Measurements from ENCODE around the gene DOCK6. TPM values are rescaled to one million over a fixed set of nuclear protein-coding genes. Genes with fewer than 3 reads are reported as not detected.
"Not testable (repeated sequence)": the region's sequence is repeated elsewhere in the genome, so short reads cannot be mapped to it uniquely, and the experiment has no call there.

The DOCK6 gene
- total RNA-seq, 1 donor from 2014 or later = 35.0 TPM

DNA sequence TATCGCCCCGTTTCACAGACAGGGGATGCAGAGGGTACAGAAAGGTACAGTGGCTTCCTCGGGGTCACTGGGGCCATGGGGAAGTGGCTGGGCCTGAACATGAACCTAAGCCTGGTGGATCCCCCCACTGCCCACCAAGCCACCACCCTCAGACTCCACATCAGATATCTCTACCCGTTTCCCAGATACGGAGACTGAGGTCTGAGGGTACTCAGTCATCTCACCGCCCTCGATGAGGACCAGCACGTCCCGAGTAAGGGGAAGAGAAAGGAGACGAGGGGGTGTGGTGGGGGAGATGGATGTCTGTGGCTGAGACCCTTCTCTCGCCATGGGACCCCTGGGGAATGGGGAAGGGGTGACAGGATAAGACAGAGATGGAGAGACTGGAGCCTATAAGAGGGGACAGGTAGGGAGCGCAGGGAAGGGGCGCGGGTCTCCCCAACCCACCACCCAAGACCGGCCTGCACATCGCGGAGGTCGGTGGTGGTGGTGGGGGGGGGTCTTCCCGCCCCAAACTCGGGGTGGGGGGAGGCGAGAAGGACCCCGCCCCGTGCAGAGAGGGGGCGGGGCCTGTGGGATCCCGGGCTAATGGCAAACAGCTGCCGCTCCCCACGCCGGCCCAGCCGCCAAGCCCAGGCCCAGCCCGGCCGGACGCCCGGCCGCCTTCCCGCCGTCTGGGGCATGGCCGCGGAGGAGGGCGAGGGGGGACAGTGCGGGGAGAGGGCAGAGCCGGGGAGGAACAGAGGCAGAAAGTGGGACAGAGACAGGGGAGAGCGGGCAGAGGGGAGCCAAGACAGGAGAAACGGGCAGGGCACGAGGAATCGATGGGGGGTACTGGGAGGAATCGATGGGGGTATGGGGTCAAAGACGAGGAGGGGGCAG is 65.7 kb downstream of the DOCK6 start:
- no peak for DNase-seq

DNA sequence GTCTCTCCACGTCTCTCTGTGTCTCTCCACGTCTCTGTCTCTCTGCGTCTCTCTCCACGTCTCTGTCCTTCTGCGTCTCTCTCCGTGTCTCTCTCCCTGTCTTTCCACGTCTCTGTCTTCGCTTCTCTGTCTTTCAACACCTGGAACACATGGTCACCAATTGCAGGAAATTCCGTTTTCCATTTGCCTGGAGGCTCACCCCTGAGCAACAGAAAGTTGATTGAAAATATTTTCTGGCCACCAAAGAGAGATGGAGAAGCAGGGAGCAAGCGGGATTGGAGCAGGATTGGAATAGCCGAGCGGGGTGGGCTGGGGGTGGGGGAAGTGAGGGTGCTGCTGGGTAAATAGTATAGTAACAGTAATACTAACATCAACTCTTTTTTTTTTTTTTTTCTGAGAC is 66.6 kb downstream of the DOCK6 start:
- no peak for DNase-seq

DNA sequence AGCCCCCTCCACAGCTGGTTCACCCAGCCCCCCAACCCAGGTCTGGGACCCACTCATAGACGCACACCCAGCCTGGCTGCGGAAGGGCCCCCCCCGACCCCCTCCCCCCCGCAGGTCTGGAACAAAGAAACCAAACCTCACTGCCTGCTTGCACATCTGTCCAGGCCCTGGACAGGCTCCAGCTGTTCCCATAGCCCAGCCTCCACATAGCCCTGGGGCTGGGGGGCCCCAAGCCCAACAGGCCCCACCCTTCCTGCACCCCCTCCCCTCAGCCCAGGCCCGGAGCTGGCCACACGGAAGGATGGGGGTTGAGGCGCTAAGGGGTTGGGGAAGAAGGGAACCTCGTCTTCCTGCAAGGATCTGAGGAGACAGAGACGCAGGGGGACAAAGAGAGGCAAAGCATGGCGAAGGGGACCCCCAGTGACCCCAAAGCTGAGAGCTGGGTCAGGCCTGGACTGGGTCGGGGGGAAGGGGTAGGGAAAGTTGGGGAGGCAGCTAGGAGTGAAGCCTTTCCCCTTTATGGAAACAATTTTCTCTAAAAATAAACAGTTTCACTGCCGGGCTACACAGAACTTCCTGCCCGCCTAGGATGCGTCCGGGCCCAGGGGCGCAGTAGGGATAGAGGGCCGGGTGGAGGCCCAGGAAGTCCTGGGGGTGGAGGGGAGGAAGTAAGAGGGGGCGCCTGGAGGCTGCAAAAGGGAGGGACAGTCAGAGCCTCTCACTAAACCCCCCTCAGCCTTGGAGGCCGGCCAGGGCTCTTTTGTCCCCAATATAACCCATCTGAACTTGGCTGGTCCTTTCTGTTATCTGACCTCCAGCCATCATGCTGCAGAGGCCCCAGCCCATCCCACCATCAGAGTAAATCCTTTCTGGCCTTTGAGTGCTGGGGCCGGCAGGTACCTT is 67.4 kb downstream of the DOCK6 start:
- DNase-seq = no peak

DNA sequence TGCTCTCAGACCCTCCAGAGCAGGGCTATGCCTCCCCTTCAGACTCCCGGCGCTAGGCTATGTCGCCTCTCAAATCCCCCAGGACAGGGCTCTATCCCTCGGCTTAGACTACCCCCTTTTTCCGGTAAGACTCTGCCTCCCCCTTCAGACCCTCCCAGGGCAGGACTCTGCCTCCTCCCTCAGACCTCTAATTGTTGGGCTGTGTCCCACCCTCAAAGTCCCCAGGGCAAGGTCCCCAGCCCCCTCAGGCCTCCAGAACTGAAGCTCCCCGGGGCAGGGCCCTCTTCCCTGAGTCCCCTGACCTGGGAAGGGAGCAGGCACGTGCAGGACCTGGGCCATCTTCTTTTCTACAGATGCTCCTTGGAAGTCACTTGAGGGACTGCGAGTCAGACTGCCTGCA is 68.2 kb downstream of the DOCK6 start:
- DNase-seq = no peak

DNA sequence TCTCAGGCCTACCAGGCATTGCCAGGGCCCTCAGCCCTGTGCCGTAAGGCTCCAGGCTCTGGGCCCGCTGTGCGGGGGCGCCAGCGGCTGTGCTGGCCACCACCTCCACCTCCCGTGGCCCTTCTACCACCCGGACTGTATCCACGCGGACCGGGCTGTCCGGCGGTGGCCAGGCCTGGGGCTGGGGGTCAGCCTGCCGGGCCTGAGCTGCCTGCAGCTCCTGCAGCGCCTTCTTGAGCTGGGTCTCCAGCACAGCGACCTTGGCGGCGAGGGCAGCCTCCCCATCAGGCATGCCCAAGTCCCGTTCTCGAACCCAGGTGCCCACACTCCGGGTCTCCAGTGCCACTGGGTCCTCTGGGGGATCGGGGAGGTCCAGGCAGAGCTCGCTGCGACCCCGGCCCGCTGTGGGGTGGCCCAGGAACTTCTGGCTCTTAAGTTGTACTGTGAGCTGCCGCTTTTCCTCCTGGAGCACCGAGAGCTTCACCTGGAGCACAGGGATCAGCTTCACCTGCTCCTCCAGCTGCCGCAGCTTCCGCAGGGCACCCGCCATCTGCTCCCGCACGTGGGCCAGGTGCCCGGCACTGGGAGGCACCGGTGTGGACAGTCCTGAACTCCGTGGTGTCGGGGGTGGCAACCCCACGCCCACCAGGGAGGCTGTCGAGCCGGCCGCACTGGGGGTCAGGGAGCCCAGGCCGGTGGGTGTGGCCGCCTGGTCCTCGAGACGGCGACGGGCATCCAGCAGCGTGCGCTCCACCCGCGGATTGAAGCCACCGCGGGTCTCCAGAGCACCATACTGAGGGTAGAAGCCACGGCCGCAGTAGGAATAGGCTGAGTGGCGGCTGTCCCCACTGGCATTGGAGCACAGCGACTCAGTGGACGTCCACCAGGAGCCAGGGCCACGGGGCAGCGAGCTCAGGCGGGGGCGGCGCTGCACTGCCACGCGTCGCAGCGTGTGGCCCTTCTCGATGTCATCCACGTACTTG is 69.1 kb downstream of the DOCK6 start:
- DNase-seq = no peak

DNA sequence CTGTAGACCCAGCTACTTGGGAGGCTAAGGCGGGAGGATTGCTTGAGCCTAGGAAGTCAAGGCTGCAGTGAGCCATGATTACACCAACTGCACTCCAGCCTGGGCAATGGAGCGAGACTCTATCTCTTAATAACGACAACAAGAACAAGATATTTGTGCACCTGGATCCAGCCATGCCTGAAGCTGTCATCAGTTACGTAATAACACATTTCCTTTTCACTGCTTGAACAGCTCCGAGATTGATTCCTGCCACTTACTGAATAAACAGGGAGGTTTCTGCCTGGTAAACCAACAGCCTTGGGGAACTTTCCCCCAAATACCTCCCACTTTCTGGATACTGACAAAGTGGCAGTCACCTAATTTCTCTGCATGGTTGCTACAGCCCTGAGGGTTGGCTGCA is 70.4 kb downstream of the DOCK6 start:
- no peak for DNase-seq

DNA sequence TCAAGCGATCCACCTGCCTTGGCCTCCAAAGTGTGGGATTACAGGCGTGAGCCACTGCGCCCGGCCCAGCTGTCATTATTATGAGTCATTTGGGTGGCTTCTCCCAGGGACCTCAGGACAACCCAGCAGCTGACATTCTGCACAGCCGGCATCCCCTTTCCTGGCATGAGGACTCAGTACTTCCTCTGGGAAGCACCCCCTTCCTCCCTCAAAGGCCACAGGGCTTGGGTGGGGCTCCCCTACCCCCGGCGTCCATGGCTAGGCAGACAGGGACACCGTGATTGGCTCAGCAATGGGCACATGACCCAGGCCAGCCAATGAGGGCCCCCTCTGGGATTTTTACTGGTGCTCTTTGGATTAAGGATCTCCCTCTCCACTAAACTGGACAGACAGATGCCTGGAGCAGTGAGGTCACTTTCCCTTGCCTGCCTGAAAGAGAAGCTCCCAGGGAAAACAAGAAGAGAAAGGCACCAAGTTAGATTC is 71.0 kb downstream of the DOCK6 start:
- no peak for DNase-seq

DNA sequence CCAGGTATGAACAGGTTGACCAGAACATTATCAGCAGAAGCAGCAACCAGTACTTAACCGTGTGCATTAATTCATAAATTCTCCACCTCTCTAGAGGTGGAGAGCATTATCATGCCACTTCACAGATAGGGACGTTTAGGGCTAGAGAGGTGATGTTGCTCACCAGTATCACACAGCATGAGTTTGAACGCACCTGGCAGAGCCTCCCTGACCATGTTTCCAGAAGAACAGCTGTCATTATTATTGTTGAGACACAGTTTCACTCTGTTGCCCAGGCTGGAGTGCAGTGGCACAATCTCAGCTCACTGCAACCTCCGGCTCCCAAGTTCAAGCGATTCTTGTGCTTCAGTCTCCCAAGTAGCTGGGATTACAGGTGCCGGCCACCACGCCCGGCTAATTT is 71.8 kb downstream of the DOCK6 start:
- DNase-seq = no peak

DNA sequence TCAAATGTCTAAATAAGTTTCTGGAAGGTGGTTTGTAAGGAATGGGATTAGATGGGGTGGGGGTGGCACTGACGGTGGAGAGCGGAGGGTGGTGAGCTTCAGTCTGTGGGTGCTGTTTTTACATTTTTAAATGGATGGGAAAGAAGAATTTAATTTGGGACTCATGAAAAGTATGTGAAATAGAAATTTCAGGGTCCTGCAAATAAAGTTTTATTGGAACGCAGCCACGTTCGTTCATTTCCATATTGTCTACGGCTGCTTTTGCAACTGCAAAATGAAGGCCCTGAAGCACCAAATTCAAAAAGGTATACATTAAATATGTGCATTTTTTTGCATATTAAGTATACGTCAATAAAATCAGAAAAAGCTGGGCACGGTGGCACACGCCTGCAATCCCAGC is 74.9 kb downstream of the DOCK6 start:
- no peak for DNase-seq

DNA sequence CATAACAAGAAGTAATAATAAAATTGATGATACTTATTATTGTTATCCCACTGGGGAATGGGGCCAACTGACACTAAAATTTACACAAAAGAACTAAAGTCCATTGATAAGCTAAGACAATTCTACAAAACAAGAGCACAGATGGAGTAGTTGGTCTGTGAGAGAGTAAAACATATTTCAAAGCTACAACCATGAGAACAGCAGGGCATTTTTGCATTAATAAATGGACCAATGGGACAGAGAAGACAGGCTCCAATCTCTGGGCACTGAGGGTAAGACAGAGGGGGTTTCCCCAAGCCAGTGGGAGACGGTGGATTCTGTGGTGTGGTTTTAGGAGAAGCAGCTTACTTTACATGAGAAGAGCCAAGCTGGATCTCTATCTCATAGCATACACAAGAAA is 79.3 kb downstream of the DOCK6 start:
- DNase-seq = no peak

DNA sequence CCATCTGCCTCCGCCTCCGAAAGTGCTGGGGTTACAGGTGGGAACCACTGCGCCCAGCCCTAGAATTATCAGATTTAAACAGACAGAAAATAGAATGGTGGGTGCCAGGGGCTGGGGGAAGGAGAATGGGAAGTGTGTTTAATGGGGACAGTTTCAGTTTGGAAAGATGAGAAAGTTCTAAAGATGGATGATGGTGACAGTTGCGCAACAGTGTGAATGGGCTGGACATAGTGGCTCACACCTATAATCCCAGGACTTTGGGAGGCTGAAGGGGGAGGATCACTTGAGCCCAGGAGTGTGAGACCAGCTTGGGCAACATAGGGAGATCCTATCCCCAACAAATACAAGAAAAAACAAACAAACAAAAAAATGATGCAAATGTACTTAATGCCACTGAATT is 80.8 kb downstream of the DOCK6 start:
- no peak for DNase-seq

DNA sequence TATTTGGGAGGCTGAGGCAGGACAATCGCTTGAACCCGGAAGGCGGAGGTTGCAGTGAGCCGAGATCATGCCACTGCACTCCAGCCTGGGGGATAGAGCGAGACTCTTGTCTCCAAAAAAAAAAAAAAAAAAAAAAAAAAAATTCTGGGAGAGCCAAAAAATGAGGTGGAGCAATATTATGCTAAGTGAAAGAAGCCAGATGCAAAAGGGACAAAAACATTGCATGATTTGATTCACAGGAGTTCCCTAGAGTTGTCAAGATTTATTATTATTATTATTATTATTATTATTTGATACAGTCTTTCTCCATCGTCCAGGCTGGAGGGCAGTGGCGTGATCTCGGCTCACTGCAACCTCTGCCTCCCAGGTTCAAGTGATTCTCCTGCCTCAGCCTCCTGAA is 81.3 kb downstream of the DOCK6 start:
- not testable (repeated sequence) for DNase-seq

DNA sequence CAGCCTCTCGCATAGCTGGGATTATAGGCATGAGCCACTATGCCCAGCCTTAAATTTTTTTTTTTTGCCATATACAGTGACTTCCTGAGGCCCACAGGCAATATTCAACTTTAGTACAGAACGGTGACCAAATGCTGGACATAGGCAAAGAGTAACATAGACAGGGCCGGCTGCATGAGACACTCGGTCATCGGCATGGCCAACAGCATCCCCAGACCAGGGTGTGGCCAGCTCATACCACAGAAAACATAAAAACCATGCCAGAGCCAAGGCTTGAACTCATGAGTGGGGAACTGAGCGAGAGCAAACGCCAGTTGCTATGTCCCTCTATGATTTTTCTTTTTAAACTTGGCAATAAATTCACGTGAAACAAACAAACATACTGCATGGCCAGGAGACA is 82.0 kb downstream of the DOCK6 start:
- no peak for DNase-seq

DNA sequence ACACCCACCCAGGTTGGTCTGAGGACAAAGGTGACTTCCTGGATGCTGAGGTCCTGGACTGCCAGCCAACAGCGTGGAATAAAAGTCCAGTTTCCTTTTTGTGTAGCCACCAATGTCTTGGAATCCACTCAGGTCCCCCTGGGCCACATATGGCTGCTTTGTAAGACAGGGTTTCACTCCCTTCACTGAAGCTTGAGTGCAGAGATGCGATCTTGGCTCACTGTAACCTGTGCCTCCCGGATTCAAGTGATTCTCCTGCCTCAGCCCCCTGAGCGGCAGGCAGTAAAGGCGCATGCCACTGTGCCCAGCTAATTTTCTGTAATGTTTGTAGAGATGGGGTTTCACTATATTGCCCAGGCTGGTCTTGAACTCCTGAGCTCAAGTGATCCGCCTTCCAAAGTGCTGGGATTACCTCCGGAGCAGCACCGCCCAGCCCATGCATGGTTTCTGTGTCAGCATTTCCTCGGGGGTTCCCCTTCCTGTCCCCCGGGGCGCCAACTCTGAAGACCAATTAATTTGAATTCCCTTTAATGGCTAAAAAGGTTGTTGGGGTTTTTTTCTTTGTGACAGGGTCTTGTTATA is 82.5 kb downstream of the DOCK6 start:
- no peak for DNase-seq

DNA sequence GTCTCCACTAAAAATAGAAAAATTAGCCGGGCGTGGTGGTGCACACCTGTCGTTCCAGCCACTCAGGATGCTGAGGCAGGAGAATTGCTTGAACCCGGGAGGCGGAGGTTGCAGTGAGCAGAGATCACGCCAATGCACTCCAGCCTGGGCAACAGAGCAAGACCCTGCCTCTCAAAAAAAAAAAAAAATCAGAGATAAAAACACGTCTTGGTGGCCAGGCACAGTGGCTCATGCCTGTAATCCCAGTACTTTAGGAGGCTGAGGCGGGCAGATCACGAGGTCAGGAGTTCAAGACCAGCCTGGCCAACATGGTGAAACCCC is 83.2 kb downstream of the DOCK6 start:
- not testable (repeated sequence) for DNase-seq

DNA sequence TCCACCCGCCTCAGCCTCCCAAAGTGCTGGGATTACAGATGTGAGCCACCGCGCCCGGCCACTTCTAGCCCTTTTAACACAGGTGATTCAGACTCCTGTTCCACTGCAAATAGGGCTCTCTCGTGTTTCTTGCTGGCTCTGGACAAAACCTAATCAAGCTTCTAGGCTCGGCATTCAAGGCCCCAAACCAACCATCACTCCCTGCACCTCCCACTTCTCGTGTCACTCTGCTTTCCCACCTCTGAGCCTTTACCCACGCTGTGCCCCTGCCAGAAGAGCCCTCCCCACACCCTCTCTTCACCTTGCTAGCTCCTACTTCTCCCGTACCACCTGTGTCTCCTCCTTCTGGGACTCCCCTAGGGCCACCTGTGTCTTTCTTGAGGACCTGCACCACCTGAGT is 84.7 kb downstream of the DOCK6 start:
- no peak for DNase-seq

DNA sequence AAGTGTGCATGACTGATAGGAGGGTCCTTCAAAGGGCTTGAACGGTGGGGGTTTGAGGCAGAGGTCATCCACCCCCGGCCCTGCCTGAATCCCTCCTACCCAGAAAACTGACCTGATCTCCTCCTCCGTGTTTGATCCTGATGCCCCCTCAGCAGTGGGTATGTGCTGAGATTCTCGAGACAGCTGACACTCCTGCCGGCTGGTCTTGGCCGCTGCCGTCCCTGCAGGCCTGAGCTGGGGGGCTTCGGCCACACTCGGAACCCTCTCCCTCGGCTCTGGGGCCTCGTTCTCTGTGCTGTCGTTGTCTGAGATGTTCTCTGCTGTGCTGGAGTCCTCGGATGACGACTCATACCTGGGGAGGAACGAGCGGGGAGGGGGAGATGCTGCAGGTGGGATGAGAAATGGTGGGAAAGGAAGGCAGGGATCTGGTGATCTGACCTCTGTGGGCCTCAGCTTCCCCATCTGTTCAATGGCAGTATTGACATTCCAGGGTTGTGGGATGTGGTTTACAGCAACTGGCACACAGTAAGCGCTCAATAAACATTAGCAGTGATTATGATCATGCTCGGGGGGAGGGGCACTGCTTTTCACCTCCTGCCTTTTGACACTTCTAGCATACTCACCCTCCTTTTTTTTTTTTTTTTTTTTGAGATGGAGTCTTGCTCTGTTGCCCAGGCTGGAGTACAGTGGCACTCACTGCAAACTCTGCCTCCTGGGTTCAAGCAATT is 85.7 kb downstream of the DOCK6 start:
- DNase-seq = no peak

DNA sequence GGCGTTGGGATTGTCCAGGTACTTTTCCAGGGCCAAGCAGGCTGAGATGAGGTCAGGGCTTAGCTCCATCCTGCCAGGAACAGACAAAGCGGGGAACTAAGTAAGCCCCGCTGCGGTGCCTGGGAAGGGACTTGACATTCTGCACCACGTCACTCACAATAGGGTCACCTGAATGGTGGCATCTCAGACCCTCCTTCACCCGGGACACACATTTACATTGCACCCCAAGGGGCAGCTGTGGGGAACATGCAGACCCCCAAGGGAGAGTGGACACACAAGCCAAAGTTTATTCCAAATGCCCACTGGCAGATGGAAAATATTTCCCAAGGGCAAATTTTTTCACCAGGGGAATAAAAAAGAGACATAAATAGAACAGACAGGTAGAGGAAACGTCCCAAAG is 86.4 kb downstream of the DOCK6 start:
- no peak for DNase-seq

DNA sequence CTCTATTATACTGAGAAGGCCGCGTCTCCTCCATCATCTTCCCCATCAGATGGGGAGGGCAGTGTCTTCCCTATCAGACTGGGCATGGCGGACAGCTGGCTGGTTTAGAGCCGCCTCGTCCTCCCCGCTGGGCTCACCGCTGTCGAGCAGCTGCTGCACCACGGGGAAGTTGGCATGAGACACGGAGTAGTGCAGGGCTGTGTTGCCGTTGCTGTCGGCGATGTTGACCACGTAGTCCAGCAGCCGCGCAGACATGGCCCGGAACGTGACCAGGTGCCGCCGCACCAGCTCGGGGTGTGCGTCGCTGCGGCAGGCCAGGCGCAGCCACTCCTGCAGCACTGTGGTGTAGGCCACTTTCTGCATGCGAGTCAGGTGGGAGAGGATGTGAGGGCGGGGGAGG is 88.0 kb downstream of the DOCK6 start:
- DNase-seq = no peak

DNA sequence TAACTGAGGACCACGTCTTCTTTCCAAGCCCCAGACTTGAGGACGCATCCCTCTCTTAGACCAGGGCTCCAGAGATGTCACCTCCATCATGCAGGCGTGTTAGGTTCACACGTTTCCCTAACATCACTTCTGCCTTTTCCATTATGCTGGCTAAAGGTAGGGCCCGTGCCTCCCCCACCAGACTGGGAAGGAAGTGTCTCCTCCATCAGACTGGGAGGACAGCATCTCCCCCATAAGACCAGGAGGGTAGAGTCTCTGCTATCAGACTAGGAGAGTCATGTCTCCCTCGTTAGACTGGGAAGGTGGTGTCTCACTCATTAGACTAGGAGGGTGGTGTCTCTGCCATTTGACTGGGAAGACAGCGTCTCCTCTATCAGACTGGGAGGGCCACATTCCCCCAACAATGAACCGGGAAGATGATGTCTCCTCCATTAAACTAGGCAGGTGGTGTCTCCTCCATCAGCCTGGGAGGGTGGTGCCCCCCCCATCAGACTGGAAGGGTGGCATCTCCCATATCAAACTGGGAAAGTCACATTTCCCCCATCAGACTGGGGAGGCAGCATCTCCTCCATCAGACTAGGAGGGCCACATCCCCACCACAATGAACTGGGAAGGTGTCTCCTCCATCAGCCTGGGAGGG is 88.7 kb downstream of the DOCK6 start:
- DNase-seq = no peak

DNA sequence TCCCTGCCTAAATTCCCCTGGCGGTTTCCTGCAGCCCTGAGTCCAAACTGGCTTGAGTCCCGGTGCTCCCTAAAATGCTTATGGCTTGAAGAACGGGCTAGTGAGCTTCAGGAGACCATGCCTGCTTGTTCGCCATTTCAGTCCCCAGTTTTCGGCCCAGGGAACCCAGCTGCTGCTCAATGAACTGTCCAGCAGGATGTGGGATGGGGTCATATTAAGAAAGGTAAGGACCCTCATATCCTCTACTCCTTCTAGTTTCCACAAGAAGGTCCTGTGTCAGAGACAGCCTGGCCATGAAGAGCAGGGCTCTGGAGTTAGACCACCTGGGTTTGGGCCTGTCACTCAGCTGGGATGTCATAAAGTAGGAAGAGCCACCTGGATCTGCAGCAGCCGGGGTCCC is 89.7 kb downstream of the DOCK6 start:
- no peak for DNase-seq
